Erythroblast (primary cell): Measurements from ENCODE around the gene BAIAP2.

ENCODE experiments used
- GATA1 ChIP-seq: IDR thresholded peaks from 2 replicates; pipeline ENCODE4 v1.6.1; 2011; ENCODE audit warnings: low read depth, mild to moderate bottlenecking, control low read depth, low read length, moderate library complexity
- POLR2A ChIP-seq: IDR thresholded peaks from 2 replicates; pipeline ENCODE4 v1.6.1; 2011; ENCODE audit warnings: mild to moderate bottlenecking, low read length

GRCh38 chr17:81054881-81055370 is 20.0 kb downstream of the BAIAP2 start:
- no peak for TF ChIP-seq POLR2A
- no peak for TF ChIP-seq GATA1
